GM20431 (cell line): ENCODE data around the gene LSP1.
"Not testable (repeated sequence)": the region's sequence is repeated elsewhere in the genome, so short reads cannot be mapped to it uniquely, and the experiment has no call there.

ENCODE experiments used
- in situ Hi-C: fragments of 300-500 bp; cut with MseI, MboI; formaldehyde crosslinking; loops from one replicate; pipeline ENCODE4 v1.15.0; 2020; ENCODE audit warnings: low sequenced_read_pairs; ENCODE audit not compliant: unreplicated experiment

The LSP1 gene, protein sequence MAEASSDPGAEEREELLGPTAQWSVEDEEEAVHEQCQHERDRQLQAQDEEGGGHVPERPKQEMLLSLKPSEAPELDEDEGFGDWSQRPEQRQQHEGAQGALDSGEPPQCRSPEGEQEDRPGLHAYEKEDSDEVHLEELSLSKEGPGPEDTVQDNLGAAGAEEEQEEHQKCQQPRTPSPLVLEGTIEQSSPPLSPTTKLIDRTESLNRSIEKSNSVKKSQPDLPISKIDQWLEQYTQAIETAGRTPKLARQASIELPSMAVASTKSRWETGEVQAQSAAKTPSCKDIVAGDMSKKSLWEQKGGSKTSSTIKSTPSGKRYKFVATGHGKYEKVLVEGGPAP

DNA sequence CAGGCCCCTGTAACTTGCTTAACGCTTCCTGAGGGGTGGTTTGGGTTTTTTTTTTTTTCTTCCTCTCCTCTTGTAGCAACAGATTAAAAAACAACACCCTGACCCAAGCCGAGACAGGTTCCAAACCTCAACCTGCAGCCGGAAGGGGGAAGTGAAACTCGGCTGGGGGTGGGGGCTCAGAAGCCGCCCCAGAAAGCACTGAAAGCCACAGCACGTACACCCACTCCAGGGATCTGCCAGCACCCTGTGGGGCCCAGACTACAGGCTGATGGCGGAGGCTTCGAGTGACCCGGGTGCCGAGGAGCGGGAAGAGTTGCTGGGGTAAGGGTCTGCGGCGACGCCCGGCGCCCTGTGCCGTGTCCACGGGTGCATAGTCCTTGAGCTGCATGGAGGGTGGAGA is at the start of gene LSP1:
Gene LSP1 (plus strand): TSS at position 208 of the 400 bp plus-strand sequence. CDS start 61 bp downstream, at position 269.
- in situ Hi-C loops, result no loop called here

DNA sequence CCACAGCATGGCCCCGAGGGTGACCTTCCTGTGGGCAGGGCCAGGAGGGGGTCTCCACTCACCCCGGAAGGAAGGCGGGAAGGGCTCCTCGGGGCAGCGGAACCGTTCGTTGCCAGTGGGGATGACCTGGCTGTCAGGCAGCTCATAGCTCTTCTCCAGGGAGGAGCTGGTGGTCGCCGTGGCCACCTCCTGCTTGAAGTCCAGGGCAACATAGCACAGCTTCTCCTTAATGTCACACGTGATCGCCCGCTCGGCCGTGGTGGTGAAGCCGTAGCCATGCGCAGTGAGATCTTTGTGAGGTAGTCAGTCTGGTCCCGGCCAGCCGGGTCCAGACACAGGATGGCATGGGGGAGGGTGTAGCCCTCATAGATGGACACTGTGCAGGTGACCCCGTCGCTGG is 49.6 kb upstream of the LSP1 start:
- in situ Hi-C loops, result no loop called here

GRCh38 chr11:1803835-1804519 is 48.9 kb upstream of the LSP1 start:
- in situ Hi-C loops, result not testable (repeated sequence)

GRCh38 chr11:1805525-1805924 is 47.4 kb upstream of the LSP1 start:
- in situ Hi-C loops, result no loop called here

- in situ Hi-C loops, result no loop called here
Measured at GRCh38 chr11:1807264-1807995, 45.5 kb upstream of the LSP1 start.

DNA sequence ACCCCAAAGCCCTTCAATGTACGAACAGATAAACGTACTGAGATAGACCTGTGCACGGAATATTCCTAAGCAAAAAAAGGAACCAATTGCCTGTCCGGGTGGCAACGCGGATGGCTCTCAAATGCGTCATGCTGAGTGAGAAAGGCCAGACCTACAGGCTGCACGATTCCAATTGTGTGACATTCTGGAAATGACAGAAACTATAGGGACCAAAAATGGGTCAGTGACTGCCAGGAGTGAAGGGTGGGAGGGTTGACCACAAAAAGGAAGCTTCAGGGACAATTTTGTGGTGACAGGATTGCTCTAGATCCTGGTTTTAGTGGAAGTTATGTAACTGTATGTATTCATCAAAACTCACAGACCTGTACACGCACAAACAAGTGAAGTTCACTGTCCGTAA is 42.1 kb upstream of the LSP1 start:
- in situ Hi-C loops, result loop anchor here (10.0 kb wide), 1 partner anchor 116 kb away; the partner anchor contains the start of gene KRTAP5-6

GRCh38 chr11:1812274-1812673 is 40.6 kb upstream of the LSP1 start:
- in situ Hi-C loops, result loop anchor here (10.0 kb wide), 1 partner anchor 117 kb away; the partner anchor contains the start of gene KRTAP5-6

DNA sequence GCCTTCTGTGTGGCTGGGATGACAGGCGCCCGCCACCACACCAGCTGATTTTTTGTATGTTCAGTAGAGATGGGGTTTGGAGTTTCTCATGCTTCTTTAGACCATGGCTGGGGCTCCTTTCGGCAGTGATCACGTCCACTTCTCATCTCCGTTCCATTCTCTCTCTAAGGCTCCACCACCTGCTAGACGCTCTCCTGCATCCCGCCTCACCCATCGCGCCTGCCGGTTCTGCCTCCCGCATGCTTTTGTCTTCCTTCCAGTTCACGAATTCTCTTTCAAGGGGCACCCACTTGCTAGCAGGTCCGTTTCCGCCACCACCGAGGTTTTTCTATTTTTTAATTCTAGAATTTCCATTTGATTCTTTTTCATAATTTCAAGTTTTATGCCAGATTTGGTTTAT is 40.1 kb upstream of the LSP1 start:
- in situ Hi-C loops, result loop anchor here (10.0 kb wide), 1 partner anchor 118 kb away; the partner anchor contains the start of gene KRTAP5-6

GRCh38 chr11:1813356-1813755 is 39.5 kb upstream of the LSP1 start:
- in situ Hi-C loops, result loop anchor here (10.0 kb wide), 1 partner anchor 119 kb away; the partner anchor contains the start of gene KRTAP5-6

DNA sequence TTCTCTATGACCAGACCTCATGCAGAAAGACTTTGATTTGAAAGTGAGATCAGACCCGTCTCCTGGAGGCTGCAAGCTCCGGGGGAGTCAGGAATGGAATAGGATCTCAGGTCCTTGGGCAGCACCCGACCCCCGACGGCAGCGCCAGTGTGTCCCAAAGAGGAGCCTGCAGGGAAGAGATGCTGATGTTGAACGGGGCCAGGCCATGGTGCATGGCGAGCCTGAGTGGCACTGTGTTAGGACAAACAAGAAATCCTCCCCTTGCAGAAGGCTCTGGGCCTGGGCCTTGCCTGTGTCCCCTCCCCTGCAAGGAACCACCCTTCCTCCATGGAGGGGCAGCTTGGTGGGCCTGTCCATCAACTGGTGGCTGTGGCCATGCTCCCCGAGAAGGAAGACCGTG is 38.2 kb upstream of the LSP1 start:
- in situ Hi-C loops, result loop anchor here (10.0 kb wide), 1 partner anchor 120 kb away; the partner anchor contains the start of gene KRTAP5-6

DNA sequence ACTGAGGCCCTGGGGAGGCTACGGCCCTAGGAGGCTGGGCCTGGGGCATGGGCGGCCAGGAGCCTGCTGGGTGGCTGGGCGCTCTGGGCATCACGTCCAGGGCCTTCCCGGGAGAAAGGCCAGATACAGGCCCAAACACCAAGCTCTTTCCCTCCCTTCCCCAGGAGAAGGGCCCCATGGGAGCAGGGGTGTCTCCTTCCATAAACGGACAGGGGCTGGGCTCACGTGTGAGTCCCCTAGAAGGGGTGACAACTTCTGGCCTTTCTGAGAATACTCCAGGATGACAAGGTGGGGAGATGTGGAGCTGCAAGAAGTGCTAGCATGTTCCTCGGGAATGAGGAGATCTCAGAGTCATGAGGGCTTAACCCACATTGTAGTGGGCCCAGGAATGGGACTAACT is 37.6 kb upstream of the LSP1 start:
- in situ Hi-C loops, result loop anchor here (10.0 kb wide), 1 partner anchor 121 kb away; the partner anchor contains the start of gene KRTAP5-6

DNA sequence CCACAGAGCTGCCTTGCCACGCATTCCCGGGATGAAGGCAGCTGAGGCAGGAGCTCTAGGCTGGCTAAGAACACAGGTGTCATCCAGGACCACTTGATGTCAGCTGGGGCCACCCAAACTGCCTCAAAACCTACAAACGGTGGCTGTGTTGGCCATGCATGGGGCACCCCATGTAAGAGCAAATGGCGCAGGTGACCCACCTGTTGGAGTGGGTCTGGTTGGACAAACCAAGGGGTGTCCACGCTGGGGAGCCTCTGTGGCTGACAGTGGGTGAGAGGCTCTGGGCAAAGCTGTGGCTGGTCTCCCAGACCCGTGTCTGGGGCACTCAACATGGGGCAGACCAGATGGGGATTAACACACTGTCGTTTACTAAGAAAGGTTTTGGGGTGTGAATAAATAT is 37.1 kb upstream of the LSP1 start:
- in situ Hi-C loops, result loop anchor here (10.0 kb wide), 1 partner anchor 121 kb away; the partner anchor contains the start of gene KRTAP5-6

GRCh38 chr11:1817000-1817399 is 35.9 kb upstream of the LSP1 start:
- in situ Hi-C loops, result loop anchor here (10.0 kb wide), 1 partner anchor 122 kb away; the partner anchor contains the start of gene KRTAP5-6

DNA sequence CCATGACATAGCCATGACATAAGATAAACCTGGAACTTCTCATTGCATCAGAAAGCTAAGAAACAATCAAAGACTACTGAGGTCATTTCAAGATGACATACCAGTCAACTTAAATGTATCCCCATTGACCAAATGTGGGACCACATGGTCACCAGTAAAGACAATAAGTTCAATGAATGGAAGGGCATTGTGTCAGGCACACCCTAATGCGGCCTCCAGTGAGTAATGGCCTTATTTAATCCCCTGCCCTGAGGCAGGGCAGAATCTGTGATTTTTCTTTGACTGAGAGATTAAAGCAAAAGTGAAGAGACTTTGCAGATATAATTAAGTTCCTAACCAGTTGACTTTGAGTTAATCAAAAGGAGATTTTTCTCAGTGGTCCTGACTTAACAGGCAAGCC is 35.4 kb upstream of the LSP1 start:
- in situ Hi-C loops, result loop anchor here (10.0 kb wide), 1 partner anchor 123 kb away; the partner anchor contains the start of gene KRTAP5-6

DNA sequence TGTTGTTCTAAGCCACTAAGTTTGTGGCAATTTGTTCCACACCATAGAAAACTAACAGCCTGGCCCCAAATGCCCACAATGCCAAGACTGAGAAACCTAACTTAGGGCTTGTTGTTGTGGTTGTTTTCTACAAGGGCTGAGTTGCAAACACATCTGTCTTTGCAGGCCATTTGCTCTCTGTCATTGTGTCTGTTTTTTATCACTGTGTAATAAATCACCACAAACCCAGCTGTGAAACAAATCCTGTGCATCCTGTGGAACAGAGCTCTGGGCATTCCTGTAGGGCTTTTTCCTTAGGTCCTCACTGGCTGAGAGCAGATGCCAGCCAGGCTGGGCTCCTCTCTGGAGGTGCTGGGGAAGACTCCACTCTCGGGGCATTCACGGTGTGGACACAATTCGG is 33.8 kb upstream of the LSP1 start:
- in situ Hi-C loops, result loop anchor here (10.0 kb wide), 1 partner anchor 124 kb away; the partner anchor contains the start of gene KRTAP5-6

- in situ Hi-C loops, result no loop called here
Measured at GRCh38 chr11:1820463-1821325, 32.2 kb upstream of the LSP1 start.

DNA sequence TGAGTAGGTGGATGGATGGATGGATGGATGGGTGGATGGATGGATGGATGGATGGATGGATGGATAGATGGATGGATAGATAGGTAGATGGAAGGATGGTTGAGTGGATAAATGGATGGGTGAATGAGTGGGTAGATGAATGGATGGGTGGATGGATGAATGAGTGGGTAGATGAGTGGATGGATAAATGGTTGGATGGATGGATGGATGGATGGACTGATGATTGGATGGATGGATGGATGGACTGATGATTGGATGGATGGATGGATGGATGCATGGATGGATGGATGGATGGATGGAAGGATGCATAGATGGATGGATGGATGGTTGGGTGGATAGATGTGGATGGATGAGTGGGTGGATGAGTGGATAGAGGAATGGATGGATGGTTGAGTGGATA is 31.3 kb upstream of the LSP1 start:
- in situ Hi-C loops, result no loop called here

- in situ Hi-C loops, result no loop called here
Measured at GRCh38 chr11:1822648-1823375, 30.1 kb upstream of the LSP1 start.
